ENCODE measurements around the gene GOLGA8J. TPM values are rescaled to one million over a fixed set of nuclear protein-coding genes. Genes with fewer than 3 reads are reported as not detected.

Gene GOLGA8J
- total RNA-seq, 4 donors from 2014 or later: 0.60 TPM; not detected in 3

GRCh38 chr15:30046430-30046829, 36.3 kb upstream of the GOLGA8J start:
- Histone ChIP-seq H3K4me1 (peaks cover 0 to 16% (median 0%) of the 10 kb centered on the region in 4 donors), H3K9me3 (no peaks in the 10 kb centered on the region), H3K4me3 (no peak overlapping the region), H3K27me3 (no peaks in the 10 kb centered on the region), H3K27ac (no peak overlapping the region), H3K36me3 (no peaks in the 10 kb centered on the region)
- WGBS, 2 donors: 69 to 73% methylated on average over 2 of the region's 2 CpGs
- DNase-seq (ENCODE audit: low spot score in 2 of 2): no peak
- no peak for TF ChIP-seq CTCF (IDR thresholded peaks at IDR 0.05)
- no peak for TF ChIP-seq EP300 (IDR thresholded peaks at IDR 0.05)
- TF ChIP-seq POLR2A (IDR thresholded peaks at IDR 0.05): no peak

- Histone ChIP-seq H3K36me3 (no peaks in the 10 kb centered on the region), H3K27ac (no peak overlapping the region), H3K9me3 (no peaks in the 10 kb centered on the region), H3K4me3 (no peak overlapping the region), H3K27me3 (no peaks in the 10 kb centered on the region), H3K4me1 (no peaks in the 10 kb centered on the region)
- TF ChIP-seq CTCF (IDR thresholded peaks at IDR 0.05): no peak
- no peak for TF ChIP-seq POLR2A (IDR thresholded peaks at IDR 0.05)
- no peak for TF ChIP-seq EP300 (IDR thresholded peaks at IDR 0.05)
- DNase-seq (ENCODE audit: low spot score in 2 of 2): no peak
- 55 to 57% methylated on average over 3 of the region's 3 CpGs for WGBS, 2 donors
These were observed 27.2 kb upstream of the GOLGA8J start for GRCh38 chr15:30055604-30056003.

- no peak for TF ChIP-seq EP300 (IDR thresholded peaks at IDR 0.05)
- TF ChIP-seq POLR2A (IDR thresholded peaks at IDR 0.05): no peak
- no peak for TF ChIP-seq CTCF (IDR thresholded peaks at IDR 0.05)
- Histone ChIP-seq H3K4me1 (no peaks in the 10 kb centered on the region), H3K36me3 (no peaks in the 10 kb centered on the region), H3K27ac (no peak overlapping the region), H3K27me3 (no peaks in the 10 kb centered on the region), H3K4me3 (no peak overlapping the region), H3K9me3 (no peaks in the 10 kb centered on the region)
- WGBS, 2 donors: 92 to 94% methylated on average over 4 of the region's 4 CpGs
- no peak for DNase-seq (ENCODE audit: low spot score in 2 of 2)
These were observed 26.6 kb upstream of the GOLGA8J start for GRCh38 chr15:30056166-30056565.

- no peak for DNase-seq (ENCODE audit: low spot score in 2 of 2)
- Histone ChIP-seq H3K4me3 (no peak overlapping the region), H3K27me3 (no peaks in the 10 kb centered on the region), H3K4me1 (peaks cover 0 to 11% (median 3%) of the 10 kb centered on the region in 4 donors), H3K9me3 (no peaks in the 10 kb centered on the region), H3K36me3 (no peaks in the 10 kb centered on the region), H3K27ac (no peak overlapping the region)
- 77 to 86% methylated on average over 11 of the region's 11 CpGs for WGBS, 2 donors
- no peak for TF ChIP-seq POLR2A (IDR thresholded peaks at IDR 0.05)
- TF ChIP-seq EP300 (IDR thresholded peaks at IDR 0.05): no peak
- TF ChIP-seq CTCF (IDR thresholded peaks at IDR 0.05): no peak
These were observed 23.0 kb upstream of the GOLGA8J start for GRCh38 chr15:30059771-30060170.

- 95 to 96% methylated on average over 4 of the region's 4 CpGs for WGBS, 2 donors
- H3K27ac ChIP-seq: no peak overlapping the region
- no peak for TF ChIP-seq EP300 (IDR thresholded peaks at IDR 0.05)
- no peak for TF ChIP-seq CTCF (IDR thresholded peaks at IDR 0.05)
- no peak for TF ChIP-seq POLR2A (IDR thresholded peaks at IDR 0.05)
- no peaks in the 10 kb centered on the region for H3K9me3 ChIP-seq
- no peaks in the 10 kb centered on the region for H3K27me3 ChIP-seq
- DNase-seq (ENCODE audit: low spot score in 2 of 2): no peak
- H3K4me3 ChIP-seq: no peak overlapping the region
- H3K4me1 ChIP-seq: peaks cover 0 to 21% (median 3%) of the 10 kb centered on the region in 4 donors
- no peaks in the 10 kb centered on the region for H3K36me3 ChIP-seq
These were observed 19.9 kb upstream of the GOLGA8J start for GRCh38 chr15:30062881-30063280.

Data from tibial nerve (tissue), 4 donors.